ENCODE data around the gene CAB39. TPM values are rescaled to one million over a fixed set of nuclear protein-coding genes. Genes with fewer than 3 reads are reported as not detected.

The CAB39 gene
- polyA plus RNA-seq, 1 donor (not counting 4 experiments of a cell fraction or from before 2014, with no cell fraction given), result 120 TPM

DNA sequence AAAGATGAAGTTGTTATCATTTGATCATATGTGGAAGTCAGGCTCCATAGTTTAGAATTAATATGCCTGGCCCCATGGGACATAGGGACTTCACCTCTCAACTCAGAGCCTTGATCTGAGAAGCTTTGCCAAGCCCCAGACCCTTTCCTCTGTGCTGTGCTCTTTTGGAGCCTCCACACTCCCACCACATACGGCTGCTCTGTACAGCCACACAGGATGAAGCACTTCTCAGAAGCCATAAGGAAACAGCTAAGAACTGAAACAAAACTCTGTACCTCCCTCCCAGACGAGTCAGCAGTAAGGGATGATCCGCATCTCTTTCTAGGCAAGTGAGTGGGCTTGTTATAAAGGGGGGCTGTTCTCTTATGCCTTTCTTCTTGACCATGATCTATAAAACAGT lies 66.5 kb downstream of the CAB39 start:
- no peaks in the 10 kb centered on the region for H3K9me1 ChIP-seq (ENCODE audit: control insufficient read depth, extremely low read depth, insufficient read depth, low read length)
- no peak for TF ChIP-seq EZH2 (IDR thresholded peaks at IDR 0.05; ENCODE audit: low read length)
- TF ChIP-seq, protein P1, sequence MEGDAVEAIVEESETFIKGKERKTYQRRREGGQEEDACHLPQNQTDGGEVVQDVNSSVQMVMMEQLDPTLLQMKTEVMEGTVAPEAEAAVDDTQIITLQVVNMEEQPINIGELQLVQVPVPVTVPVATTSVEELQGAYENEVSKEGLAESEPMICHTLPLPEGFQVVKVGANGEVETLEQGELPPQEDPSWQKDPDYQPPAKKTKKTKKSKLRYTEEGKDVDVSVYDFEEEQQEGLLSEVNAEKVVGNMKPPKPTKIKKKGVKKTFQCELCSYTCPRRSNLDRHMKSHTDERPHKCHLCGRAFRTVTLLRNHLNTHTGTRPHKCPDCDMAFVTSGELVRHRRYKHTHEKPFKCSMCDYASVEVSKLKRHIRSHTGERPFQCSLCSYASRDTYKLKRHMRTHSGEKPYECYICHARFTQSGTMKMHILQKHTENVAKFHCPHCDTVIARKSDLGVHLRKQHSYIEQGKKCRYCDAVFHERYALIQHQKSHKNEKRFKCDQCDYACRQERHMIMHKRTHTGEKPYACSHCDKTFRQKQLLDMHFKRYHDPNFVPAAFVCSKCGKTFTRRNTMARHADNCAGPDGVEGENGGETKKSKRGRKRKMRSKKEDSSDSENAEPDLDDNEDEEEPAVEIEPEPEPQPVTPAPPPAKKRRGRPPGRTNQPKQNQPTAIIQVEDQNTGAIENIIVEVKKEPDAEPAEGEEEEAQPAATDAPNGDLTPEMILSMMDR (optimal IDR thresholded peaks at IDR 0.05 in 1 of 3, IDR thresholded peaks at IDR 0.05 in 1 of 3, conservative IDR thresholded peaks at IDR 0.05 in 1 of 3; ENCODE audit: extremely low read depth in 1 of 3, insufficient read depth in 2 of 3, low read length in 3 of 3), result no peak
- H3K27ac ChIP-seq (ENCODE audit: control insufficient read depth, insufficient read depth, low read length), result peak overlapping the region; percentile 98
- H3K9me3 ChIP-seq (ENCODE audit: control insufficient read depth, low read depth, low read length), result peaks cover 11% of the 10 kb centered on the region
- no peak overlapping the region for H2AFZ ChIP-seq (ENCODE audit: control insufficient read depth, low read length)
- no peak for FAIRE-seq
- no peaks in the 10 kb centered on the region for H3K27me3 ChIP-seq (ENCODE audit: control insufficient read depth, extremely low read depth, insufficient read depth, low read length)
- peaks cover 75% of the 10 kb centered on the region for H3K79me2 ChIP-seq (ENCODE audit: control insufficient read depth, insufficient read depth, low read length)
- dilution Hi-C loops (cut with MboI; ENCODE audit: extremely low pct_ligation_motif_present, low sequenced_read_pairs), result no loop called here
- H3K4me3 ChIP-seq (ENCODE audit: control insufficient read depth in 2 of 3, extremely low read depth in 1 of 3, insufficient read depth in 2 of 3, low read depth in 1 of 3, low read length in 3 of 3), result no peak overlapping the region
- H4K20me1 ChIP-seq (ENCODE audit: control insufficient read depth, extremely low read depth, insufficient read depth, low read length), result no peaks in the 10 kb centered on the region
- H3K4me1 ChIP-seq (ENCODE audit: control insufficient read depth, extremely low read depth, insufficient read depth, low read length), result peaks cover 79% of the 10 kb centered on the region
- H3K4me2 ChIP-seq (ENCODE audit: control insufficient read depth, extremely low read depth, insufficient read depth, low read depth, low read length), result peak overlapping the region; percentile 81
- H3K9ac ChIP-seq (ENCODE audit: control insufficient read depth, extremely low read depth, insufficient read depth, low read length), result no peak overlapping the region
- peaks cover 14 to 32% of the 10 kb centered on the region in 2 experiments for H3K36me3 ChIP-seq (ENCODE audit: control insufficient read depth in 2 of 2, extremely low read depth in 1 of 2, insufficient read depth in 2 of 2, low read length in 2 of 2)
- DNase-seq (ENCODE audit: low read depth, low spot score), result no peak

DNA sequence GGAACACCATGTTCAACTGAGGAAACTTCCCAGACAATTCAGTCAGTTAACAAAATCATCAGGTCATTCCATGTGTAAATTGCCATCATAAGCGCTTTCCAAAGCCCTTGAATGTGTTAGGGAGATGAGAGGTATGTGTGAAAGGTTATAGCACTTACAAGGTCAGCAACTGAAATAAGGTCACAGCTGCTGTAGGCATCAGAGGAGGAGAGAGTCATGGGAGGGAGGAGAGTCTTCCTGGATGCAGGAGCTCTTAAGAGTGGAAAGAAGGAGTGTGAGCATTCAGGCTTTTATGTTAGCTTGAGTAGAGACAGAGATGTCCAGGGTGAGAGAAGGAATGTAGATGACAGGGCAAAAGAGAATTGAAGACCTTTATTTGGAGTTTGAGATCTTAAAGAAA lies 67.0 kb downstream of the CAB39 start:
- peaks cover 16% of the 10 kb centered on the region for H3K9me3 ChIP-seq (ENCODE audit: control insufficient read depth, low read depth, low read length)
- peaks cover 14 to 35% of the 10 kb centered on the region in 2 experiments for H3K36me3 ChIP-seq (ENCODE audit: control insufficient read depth in 2 of 2, extremely low read depth in 1 of 2, insufficient read depth in 2 of 2, low read length in 2 of 2)
- H3K4me2 ChIP-seq (ENCODE audit: control insufficient read depth, extremely low read depth, insufficient read depth, low read depth, low read length), result no peak overlapping the region
- no peak overlapping the region for H2AFZ ChIP-seq (ENCODE audit: control insufficient read depth, low read length)
- FAIRE-seq (no peak), DNase-seq (ENCODE audit: low read depth, low spot score) (no peak)
- H3K4me3 ChIP-seq (ENCODE audit: control insufficient read depth in 2 of 3, extremely low read depth in 1 of 3, insufficient read depth in 2 of 3, low read depth in 1 of 3, low read length in 3 of 3), result no peak overlapping the region
- no peaks in the 10 kb centered on the region for H4K20me1 ChIP-seq (ENCODE audit: control insufficient read depth, extremely low read depth, insufficient read depth, low read length)
- TF ChIP-seq EZH2 (IDR thresholded peaks at IDR 0.05; ENCODE audit: low read length), result no peak
- TF ChIP-seq, protein P1 (optimal IDR thresholded peaks at IDR 0.05 in 1 of 3, IDR thresholded peaks at IDR 0.05 in 1 of 3, conservative IDR thresholded peaks at IDR 0.05 in 1 of 3; ENCODE audit: extremely low read depth in 1 of 3, insufficient read depth in 2 of 3, low read length in 3 of 3), result no peak
- H3K27ac ChIP-seq (ENCODE audit: control insufficient read depth, insufficient read depth, low read length), result peak overlapping the region; percentile 98
- no peak overlapping the region for H3K9ac ChIP-seq (ENCODE audit: control insufficient read depth, extremely low read depth, insufficient read depth, low read length)
- H3K79me2 ChIP-seq (ENCODE audit: control insufficient read depth, insufficient read depth, low read length), result peaks cover 76% of the 10 kb centered on the region
- dilution Hi-C loops (cut with MboI; ENCODE audit: extremely low pct_ligation_motif_present, low sequenced_read_pairs), result no loop called here
- H3K27me3 ChIP-seq (ENCODE audit: control insufficient read depth, extremely low read depth, insufficient read depth, low read length), result no peaks in the 10 kb centered on the region
- H3K9me1 ChIP-seq (ENCODE audit: control insufficient read depth, extremely low read depth, insufficient read depth, low read length), result no peaks in the 10 kb centered on the region
- H3K4me1 ChIP-seq (ENCODE audit: control insufficient read depth, extremely low read depth, insufficient read depth, low read length), result peaks cover 79% of the 10 kb centered on the region

All from keratinocyte (primary cell).